WERI-Rb-1 (cell line): Measurements from ENCODE around the gene LONRF3.
"Not testable (repeated sequence)": the region's sequence is repeated elsewhere in the genome, so short reads cannot be mapped to it uniquely, and the experiment has no call there.

Source experiments
- DNase-seq: peaks from one replicate; pipeline ENCODE4 v3.0.0-alpha.2; 2020
- H3K27ac ChIP-seq: fragments of 250-450 bp; sonication (Bioruptor Pico); 2 replicates; pipeline ENCODE4 v1.5.1; 2020; ENCODE audit warnings: mild to moderate bottlenecking, moderate library complexity
- H3K27me3 ChIP-seq: fragments of 250-450 bp; sonication (Bioruptor Pico); 2 replicates; pipeline ENCODE4 v1.5.1; 2021; ENCODE audit warnings: mild to moderate bottlenecking, low read depth, moderate library complexity; ENCODE audit not compliant: insufficient read depth, severe bottlenecking
- H3K36me3 ChIP-seq: fragments of 250-450 bp; sonication (Bioruptor Pico); 2 replicates; pipeline ENCODE4 v1.5.1; 2020; ENCODE audit warnings: mild to moderate bottlenecking, moderate library complexity
- H3K4me3 ChIP-seq: 2 replicates; pipeline ENCODE4 v1.5.1; 2011; ENCODE audit warnings: low read depth, mild to moderate bottlenecking, control low read depth, low read length
- H3K9me3 ChIP-seq: fragments of 250-450 bp; sonication (Bioruptor Pico); 2 replicates; pipeline ENCODE4 v1.5.1; 2021; ENCODE audit warnings: mild to moderate bottlenecking, moderate library complexity; ENCODE audit not compliant: severe bottlenecking
- CTCF ChIP-seq: IDR thresholded peaks from 2 replicates; pipeline ENCODE4 v1.5.1; 2011; ENCODE audit warnings: low read depth, mild to moderate bottlenecking, control low read depth, inconsistent platforms, low read length

The LONRF3 gene

DNA sequence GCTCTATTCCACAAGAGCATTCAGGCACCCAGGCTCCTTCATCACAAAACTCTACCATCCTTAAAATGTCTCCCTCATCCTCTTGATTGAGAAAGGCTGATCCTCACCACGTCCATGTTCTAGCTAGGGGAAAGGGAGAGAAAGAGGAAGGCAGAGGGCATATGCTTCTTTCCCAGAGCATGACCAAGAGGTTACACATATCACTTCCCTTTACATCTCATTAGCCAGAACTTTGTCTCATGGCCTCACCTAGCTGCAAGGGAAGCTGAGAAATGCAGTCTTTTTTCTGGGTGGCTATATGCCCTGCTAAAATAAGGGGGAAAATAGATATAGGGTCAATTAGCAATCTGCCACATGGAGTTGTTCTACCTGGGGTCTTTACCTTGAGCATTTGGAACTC, 42.7 kb downstream of the LONRF3 start:
- no peaks in the 10 kb centered on the region for H3K9me3 ChIP-seq
- no peak overlapping the region for H3K4me3 ChIP-seq
- H3K36me3 ChIP-seq = no peaks in the 10 kb centered on the region
- H3K27ac ChIP-seq = no peak overlapping the region
- no peak for DNase-seq
- TF ChIP-seq CTCF = no peak
- peaks cover 39% of the 10 kb centered on the region for H3K27me3 ChIP-seq

DNA sequence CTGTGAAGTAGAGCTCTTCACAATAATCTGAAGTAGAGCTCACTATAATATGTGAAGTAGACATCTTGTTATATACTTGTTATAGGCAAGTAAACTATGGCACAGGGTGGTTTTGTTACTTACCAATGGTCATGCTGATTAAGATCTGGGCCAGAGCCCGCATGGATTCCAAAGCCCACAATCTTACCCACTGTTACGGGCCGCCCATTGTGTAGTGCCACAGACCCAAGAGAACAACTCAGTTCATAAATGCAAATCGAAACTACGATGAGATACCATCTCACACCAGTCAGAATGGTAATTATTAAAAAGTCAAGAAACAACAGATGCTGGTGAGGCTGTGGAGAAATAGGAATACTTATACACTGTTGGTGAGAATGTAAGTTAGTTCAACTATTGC, 51.5 kb downstream of the LONRF3 start:
- Histone ChIP-seq H3K9me3 (no peaks in the 10 kb centered on the region), H3K4me3 (no peak overlapping the region), H3K27me3 (peaks cover 25% of the 10 kb centered on the region), H3K27ac (no peak overlapping the region), H3K36me3 (no peaks in the 10 kb centered on the region)
- no peak for TF ChIP-seq CTCF
- no peak for DNase-seq

DNA sequence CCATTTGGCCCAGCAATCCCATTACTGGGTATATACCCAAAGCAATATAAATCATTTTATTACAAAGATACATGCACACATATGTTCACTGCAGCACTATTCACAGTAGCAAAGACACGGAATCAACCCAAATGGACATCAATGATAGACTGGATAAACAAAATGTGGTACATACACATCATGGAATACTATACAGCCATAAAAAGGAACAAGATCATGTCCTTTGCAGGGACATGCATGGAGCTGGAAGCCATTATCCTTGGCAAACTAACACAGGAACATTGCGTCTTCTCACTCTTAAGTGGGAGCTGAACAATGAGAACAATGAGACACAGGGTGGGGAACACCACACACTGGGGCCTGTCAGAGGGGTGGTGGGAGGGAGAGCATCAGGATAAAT, 51.9 kb downstream of the LONRF3 start:
- not testable (repeated sequence) for DNase-seq, H3K4me3 ChIP-seq, H3K36me3 ChIP-seq, H3K27ac ChIP-seq, H3K9me3 ChIP-seq
- peaks cover 23% of the 10 kb centered on the region for H3K27me3 ChIP-seq

DNA sequence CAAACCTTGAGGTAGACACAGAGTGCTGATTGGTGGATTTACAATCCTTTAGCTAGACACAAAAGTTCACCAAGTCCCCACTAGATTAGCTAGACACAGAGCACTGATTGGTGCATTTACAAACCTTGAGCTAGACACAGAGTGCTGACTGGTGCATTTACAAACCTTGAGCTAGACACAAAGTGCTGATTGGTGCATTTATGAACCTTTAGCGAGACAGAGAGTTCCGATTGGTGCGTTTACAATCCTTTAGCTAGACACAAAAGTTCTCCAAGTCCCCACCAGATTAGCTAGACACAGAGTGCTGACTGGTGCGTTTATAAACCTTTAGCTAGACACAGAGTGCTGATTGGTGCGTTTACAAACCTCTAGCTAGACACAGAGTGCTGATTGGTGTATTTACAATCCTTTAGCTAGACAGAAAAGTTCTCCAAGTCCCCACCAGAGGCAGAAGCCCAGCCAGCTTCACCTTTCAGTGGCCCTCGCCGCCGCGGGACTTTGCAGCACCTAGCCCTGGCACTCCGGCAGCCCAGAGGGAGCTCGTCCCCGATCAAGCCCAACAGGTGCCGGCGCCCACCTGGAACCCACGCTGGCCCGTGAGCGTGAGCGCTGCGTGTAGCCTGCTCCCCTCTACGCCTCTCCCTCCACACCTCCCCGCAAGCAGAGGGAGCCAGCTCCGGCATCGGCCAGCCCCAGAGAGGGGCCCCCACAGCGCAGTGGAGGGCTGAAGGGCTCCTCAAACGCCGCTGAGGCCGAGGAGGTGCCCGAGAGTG, 53.7 kb downstream of the LONRF3 start:
- H3K27me3 ChIP-seq = peaks cover 16% of the 10 kb centered on the region
- H3K27ac ChIP-seq, DNase-seq, H3K36me3 ChIP-seq, H3K9me3 ChIP-seq, H3K4me3 ChIP-seq: not testable (repeated sequence)

DNA sequence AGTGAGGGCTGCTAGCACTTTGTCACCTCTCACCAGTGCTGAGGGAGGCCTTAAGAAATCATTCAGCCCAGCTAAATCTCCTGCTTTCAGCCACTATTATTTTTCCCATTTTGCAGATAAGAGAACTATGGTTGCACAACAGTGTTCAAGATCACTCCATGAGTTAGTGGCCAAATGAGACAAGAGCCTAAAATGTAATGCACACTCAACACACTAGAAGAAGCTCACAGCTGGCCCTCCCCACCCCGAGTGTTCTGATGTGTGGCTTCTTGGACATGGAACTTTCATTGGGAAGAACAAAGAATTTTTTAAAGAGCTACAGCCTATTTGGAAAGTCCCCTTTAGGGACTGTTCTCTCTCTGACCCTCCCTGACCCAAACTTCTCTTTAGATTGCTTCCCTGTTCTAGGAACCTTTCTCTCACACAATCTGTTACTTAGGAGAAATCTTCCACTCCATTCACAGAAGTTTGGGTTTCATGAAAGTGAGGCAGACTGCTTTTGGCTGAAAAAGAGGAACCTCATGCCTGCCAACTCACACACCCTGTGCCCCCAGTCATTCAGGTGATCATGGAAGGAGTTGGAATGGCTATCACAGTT, 54.4 kb downstream of the LONRF3 start:
- H3K36me3 ChIP-seq = no peaks in the 10 kb centered on the region
- H3K27ac ChIP-seq = no peak overlapping the region
- TF ChIP-seq CTCF = no peak
- DNase-seq = no peak
- H3K9me3 ChIP-seq = no peaks in the 10 kb centered on the region
- peaks cover 22% of the 10 kb centered on the region for H3K27me3 ChIP-seq
- H3K4me3 ChIP-seq = no peak overlapping the region

DNA sequence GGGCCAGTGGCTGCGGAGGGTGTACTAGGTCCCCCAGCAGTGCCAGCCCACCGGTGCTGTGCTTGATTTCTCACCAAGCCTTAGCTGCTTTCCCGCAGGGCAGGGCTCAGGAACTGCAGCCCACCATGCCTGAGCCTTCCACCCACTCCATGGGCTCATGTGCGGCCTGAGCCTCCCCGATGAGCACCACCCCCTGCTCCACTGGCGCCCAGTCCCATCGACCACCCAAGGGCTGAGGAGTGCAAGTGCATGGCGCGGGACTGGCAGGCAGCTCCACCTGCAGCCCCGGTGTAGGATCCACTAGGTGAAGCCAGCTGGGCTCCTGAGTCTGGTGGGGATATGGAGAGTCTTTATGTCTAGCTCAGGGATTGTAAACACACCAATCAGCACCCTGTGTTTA, 55.2 kb downstream of the LONRF3 start:
- peaks cover 18% of the 10 kb centered on the region for H3K27me3 ChIP-seq
- not testable (repeated sequence) for DNase-seq, H3K27ac ChIP-seq, H3K9me3 ChIP-seq, H3K4me3 ChIP-seq, H3K36me3 ChIP-seq

- Histone ChIP-seq H3K4me3 (no peak overlapping the region), H3K27me3 (peaks cover 14% of the 10 kb centered on the region), H3K9me3 (no peaks in the 10 kb centered on the region), H3K36me3 (no peaks in the 10 kb centered on the region), H3K27ac (no peak overlapping the region)
- no peak for DNase-seq
- no peak for TF ChIP-seq CTCF
Observed at GRCh38 chrX:119030990-119031389, 56.6 kb downstream of the LONRF3 start.
